GM21423 (cell line): Measurements from ENCODE around the gene MRPL23.
A peak's percentile ranks its signal among the peaks of the same experiment; 100 is the strongest.

Experiments used
- ATAC-seq: cut with Tn5 transposase; IDR thresholded peaks from one replicate; pipeline ENCODE4 v1.9.1; 2021; ENCODE audit warnings: mild to moderate bottlenecking, moderate library complexity; ENCODE audit not compliant: unreplicated experiment

The MRPL23 gene

GRCh38 chr11:1946812-1947484 is at the start of gene MRPL23:
MRPL23 (plus strand) TSS chr11:1947332; CDS start chr11:1947363, 31 bp downstream.
- ATAC-seq: peak; percentile 60

DNA sequence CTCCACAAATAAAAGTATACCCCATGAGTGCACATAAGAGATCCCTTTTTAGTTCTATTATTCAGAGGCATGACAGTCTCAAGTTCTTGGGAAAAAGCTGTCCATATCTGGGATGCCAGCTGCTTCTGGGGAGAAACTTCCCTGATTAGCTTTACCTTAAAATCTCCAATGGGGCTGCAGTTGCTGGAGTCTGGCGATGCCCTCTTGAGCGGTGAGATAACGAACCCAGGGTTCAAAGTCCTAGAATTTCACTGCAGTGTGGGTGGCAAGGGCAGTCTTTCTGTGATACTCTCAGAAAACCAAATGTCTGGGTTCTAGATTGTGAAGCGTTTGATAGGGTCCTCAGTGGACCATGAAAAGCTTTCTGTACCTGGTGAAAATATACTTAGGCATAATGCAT is 48.0 kb upstream of the MRPL23 start:
- ATAC-seq: no peak

GRCh38 chr11:1899686-1900085 is 47.4 kb upstream of the MRPL23 start:
- ATAC-seq: no peak

DNA sequence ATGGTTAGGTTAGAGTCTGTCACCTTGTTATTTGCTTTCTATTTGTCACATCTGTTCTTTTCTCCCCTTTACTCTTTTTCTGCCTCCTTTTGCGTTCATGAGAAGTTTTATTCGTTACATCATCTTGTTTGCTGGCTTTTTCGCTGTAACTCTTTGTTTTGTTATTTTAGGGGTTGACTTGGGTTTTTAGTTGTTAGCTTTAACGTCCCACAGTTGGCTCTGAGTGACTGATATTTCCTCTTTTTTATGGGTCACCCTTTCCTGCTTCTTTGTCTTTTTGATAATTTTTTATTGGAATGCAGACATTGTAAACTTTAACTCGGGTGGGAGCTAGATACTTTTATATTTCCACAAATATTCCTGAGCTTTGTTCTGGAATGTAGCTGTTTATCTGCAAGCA is 41.0 kb upstream of the MRPL23 start:
- no peak for ATAC-seq

DNA sequence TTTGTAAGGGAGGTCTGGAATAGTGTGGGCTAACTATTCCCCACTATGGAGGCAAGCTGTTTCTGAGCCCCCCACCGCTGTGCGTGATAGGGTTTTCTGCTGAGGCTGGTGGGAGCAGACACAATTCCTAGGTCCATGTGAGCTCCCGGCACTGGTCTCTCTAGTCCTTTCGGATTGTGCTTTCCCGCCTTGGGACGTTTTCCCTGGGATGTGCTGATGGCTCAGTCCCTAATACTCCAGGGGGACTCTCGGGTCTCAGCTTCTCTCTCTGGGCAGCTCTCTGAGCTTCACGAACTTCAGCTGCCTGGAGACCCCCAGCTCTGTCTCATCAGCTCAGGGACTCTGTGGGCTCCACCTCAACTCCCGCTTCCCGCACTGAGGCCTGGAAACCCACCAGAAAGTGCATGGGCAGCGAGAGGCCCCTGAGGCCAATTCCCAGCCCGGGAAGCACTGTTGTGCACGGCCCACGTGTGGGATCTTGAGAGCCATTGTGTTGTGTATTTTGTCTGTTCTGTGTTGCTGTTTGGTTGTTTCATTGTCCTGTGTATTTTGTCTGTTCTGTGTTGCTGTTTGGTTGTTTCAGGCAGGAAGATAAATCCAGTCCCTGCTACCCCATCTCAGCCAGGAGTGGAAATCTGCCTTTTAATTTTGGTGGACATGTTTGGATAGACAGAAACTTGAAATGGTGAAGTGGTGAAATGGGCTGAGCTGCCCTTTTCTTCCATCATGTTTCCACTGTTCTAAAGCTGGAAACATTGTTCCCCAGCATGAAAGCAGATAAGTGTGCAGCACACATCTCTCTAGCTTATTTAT is 40.3 kb upstream of the MRPL23 start:
- no peak for ATAC-seq

GRCh38 chr11:1908618-1909017 is 38.5 kb upstream of the MRPL23 start:
- ATAC-seq: no peak

DNA sequence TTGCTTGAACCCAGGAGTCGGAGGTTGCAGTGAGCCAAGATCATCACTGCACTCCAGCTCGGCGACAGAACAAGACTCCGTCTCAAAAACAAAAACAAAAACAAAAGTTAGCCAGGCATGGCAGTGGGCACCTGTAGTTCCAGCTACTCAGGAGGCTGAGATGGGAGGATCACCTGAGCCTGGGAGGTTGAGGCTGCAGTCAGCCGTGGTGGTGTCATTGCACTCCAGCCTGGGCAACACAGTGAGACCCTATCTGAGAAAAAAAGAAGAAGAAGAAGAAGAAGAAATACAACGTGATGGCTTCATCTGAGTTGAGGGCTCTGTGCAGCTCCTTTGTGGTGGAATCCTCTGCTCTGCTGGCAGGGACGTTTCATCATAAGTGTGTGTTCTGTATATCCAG is 37.6 kb upstream of the MRPL23 start:
- ATAC-seq: no peak

GRCh38 chr11:1912289-1912878 is 34.7 kb upstream of the MRPL23 start:
- no peak for ATAC-seq

DNA sequence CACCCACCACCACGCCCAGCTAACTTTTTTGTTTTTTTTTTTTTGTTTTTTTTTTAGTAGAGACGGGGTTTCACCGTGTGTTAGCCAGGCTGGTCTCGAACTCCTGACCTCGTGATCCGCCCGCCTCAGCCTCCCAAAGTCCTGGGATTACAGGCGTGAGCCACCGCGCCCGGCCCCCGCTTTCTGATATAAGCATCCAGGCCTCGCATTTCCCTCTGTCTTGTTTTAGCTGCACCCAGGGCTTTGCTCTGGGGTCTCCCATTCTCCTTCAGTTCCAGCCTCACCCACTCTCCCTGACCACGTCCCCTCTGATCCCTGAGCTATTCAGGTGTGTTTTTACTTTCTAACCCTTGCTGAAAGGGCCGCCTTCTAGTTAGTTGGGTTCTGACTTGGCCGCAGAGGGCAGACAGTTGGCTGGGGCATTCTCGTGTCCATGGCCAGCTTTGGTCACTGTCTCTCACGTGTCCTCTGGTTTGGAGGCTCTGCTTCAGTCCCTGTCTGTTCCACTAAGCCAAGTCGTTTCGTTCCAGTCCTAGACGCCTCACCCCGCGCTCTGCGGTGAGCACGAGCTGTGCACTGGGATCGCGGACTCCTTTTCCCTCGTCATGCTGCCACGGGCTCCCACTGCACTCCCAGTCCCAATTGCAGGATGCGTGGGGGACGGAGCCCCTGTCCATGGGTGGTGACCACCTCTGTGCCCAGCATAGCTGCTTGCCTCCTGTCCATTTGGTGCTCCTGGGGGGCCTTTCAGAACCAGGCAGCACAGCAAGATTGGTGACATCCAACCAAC is 33.7 kb upstream of the MRPL23 start:
- no peak for ATAC-seq

DNA sequence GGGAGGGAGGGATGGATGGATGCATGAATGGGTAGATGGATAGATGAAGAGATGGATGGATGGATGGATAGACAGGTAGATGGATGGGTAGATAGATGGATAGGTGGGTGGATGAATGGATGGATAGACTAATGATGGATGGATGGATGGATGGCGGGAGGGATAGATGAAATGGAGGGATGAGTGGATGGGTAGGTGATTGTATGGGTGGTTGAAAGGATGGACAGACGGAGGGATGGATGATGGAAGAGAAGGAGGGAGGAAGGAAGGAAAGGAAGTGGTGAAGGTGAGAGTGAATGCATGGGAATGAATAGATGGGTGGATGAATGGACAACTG is 31.4 kb upstream of the MRPL23 start:
- ATAC-seq: no peak

DNA sequence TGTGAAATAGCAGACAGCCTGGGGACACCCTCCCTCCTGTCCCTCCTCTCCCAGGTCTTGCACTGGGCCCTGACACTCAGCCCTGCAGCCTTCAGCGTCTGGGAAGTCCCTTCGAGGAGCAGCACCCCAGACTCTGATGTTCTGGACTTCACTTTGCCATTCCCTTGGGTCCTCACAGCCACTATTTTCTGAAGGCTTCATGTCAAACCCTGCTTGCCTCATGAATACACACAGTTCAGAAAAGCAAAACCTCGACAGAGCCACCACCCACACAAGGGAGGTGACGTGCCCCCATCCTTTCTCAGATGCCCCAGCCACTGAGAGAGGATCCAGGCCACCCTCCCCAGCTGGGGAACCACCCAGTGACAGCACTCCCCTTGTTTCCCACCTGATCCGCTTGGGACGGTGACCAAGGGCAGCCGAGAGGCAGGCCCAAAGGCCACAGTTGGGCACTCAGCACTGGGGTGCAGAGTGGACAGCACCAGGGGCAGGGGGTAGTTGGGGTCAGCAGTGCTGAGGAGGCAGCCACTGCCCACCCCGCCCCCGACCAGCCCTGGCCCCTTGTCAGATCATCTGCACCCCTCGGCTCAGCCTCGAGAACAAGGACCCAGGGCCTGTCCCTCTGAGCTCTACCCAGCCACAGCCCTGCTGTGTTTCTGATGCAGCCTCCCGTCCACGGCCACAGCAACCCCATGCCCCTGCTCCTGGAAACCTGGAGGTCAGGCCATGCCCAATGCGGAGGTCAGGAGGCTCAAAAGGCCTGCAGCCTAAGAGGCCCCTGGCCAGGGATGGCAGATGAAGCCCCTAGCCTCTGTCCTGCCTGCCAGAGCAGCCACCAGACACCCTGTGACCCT is 30.8 kb upstream of the MRPL23 start:
- no peak for ATAC-seq

DNA sequence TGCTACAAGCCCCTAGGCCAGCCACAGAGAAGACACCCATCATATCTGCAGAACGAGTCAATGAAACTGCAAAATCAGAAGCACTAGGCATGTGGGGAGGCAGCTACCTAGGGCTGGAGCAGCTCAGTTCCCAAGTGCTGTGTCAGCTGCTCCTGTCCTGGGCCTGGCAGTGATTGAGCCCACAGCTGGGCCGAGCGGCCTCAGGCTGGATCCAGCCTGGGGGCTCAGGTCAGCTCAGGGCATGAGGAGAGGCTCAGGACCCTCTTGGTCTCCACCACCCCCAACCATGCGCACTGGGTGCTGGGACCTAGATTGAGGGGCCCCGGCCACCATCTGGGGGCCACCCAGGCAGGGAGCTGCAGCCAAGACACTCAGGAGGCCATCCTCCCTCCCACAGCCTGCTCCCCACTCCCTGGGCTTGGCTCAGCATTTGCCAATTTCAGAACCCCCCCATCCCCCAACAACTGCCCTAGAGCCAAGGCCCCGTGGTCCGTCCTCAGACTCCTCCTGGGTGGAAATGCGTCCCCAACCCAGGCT is 30.1 kb upstream of the MRPL23 start:
- no peak for ATAC-seq

- no peak for ATAC-seq
Observed at GRCh38 chr11:1917523-1918435, 29.4 kb upstream of the MRPL23 start.

DNA sequence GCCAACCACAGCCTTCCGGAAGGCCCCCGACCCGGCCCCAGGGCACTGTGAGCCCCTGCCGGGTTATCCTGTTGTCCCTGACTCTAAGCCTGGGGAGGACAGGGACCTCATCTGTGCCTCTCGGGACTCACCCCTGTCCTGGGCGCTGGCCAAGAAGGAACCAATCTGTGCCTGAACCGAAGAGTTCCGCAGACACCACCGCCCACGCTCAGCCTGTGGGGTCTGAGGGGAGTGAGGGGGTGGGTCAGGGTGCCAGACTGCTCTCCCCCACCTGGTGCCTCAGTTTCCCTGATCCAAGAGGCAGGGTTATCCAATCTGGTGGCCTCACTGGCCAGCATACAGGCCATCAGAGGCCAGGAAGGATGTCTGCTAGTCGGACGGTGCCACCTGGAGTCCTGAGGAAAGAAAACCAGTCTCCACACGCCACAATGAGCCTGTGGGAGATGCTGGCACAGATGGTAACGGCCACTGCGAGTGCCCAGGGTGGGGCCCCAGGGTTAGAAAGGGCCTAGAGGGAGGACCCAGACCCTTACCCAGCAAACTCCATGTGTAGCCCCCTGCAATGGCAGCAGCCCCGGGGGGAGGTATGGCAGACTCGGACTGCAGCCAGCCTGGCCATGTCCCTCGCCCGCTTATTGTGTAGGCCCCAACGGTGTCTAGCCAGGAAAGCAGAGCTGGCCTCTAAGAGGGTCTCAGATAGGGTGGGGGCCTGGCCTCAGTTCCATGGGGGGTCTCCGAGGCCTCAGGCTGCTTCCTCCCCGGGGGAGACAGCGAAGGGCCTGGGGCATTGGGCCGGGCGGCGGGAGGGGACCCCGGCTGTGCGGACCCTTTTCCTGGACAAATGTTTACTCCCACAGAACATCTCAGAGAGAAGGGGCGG is 28.5 kb upstream of the MRPL23 start:
- no peak for ATAC-seq

DNA sequence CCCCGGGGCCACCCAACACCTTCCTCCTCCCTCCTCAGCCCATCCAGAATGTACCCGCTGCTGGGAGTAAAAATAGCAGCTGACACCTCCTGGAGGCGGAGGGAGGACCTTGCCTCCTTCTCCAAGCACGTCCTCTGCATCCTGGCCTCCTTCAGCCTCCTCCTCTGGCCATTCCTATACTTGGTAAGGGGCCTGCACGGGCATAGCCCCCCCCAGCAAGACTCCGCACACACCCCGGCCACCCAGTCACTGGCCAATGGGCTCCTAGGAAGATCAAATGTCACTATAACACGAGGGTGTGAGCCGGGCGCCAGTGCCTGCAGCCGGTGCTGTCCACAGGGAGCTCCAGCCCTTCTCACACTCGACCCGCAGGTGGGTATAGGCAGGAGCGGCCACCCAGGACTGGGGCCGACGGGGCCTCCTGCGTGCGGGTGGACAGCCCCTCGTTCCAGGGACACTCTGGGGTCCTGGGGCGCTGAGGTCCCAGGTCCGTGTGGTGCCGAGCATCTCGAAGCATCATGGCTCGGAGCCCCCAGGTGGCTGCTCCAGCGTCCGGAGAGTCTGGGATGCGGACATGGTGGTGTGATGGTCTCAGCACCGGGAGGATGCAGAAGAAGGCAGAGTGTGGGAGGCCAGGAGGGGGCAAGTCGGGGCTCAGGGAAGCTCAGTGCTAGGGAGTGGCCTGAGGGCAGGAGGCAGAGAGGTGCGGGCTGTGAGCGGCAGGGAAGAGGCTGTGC is 27.6 kb upstream of the MRPL23 start, which contains the start of gene TNNT3:
Gene TNNT3 (plus strand): TSS at position 313 of the 737 bp plus-strand sequence. CDS start 3,172 bp downstream, outside the sequence.
- no peak for ATAC-seq

DNA sequence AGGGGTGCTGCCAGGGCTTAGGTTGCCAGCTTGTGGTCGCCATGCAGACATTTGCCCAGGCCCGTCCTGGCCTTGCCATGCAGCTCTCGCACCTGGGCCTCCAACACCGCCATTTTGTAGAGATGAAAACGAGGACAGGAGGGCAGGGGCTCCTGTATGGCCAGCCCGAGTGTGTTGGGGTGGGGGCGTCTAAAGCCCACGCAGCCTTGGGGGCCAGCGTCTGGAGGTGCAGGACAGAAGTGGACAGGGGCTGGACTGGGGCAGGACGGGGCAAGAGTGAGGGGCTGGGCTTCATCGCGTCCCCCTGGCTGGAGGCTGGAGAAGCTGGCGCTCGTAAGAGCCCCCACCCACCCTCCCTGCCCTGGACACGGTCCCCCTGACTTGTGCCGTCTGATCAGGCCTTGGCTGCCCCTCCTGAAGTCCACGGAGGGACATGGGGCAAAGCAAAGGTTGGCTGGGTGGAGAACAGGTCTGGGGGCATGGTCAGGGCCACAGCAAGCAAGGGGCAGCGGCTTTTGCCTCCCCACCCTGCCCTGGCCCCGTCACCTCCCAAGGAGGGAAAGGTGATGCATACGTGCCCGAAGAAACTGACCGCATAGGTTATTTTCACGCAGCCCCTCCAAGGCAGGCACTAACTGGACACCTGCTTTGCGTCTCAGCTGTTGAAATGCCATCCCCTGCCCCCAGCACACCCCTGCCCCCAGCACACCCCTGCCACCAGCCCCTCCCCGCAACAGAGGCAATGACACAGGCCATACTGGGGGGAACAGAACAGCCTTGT is 26.8 kb upstream of the MRPL23 start:
- no peak for ATAC-seq
